ENCODE data around the gene MBP.
"Not testable (repeated sequence)": the region's sequence is repeated elsewhere in the genome, so short reads cannot be mapped to it uniquely, and the experiment has no call there.

MBP gene

GRCh38 chr18:76959605-76960004, 173.0 kb downstream of the MBP start:
- no peak for DNase-seq

- DNase-seq = no peak
These were observed 173.8 kb downstream of the MBP start for GRCh38 chr18:76958692-76959341.

- DNase-seq = no peak
These were observed 174.9 kb downstream of the MBP start for GRCh38 chr18:76957384-76958355.

- no peak for DNase-seq
These were observed 175.9 kb downstream of the MBP start for GRCh38 chr18:76956648-76957047.

GRCh38 chr18:76955524-76956170, 176.9 kb downstream of the MBP start:
- no peak for DNase-seq

GRCh38 chr18:76953583-76954233, 178.9 kb downstream of the MBP start:
- DNase-seq = no peak

GRCh38 chr18:76953156-76953555, 179.4 kb downstream of the MBP start:
- DNase-seq = no peak

GRCh38 chr18:76952747-76953146, 179.8 kb downstream of the MBP start:
- DNase-seq = no peak

- DNase-seq = peak; percentile 66
These were observed 180.9 kb downstream of the MBP start for GRCh38 chr18:76951456-76952247.

- peak; percentile 35 for DNase-seq
These were observed 184.2 kb downstream of the MBP start for GRCh38 chr18:76948345-76948744.

GRCh38 chr18:76944346-76944745, 188.2 kb downstream of the MBP start:
- not testable (repeated sequence) for DNase-seq

- no peak for DNase-seq
These were observed 188.8 kb downstream of the MBP start for GRCh38 chr18:76943542-76944339.

- DNase-seq = no peak
These were observed 191.3 kb downstream of the MBP start for GRCh38 chr18:76941284-76941683.

GRCh38 chr18:76938619-76939018, 194.0 kb downstream of the MBP start:
- DNase-seq = no peak

GRCh38 chr18:76937597-76937996, 195.0 kb downstream of the MBP start:
- DNase-seq = no peak

- no peak for DNase-seq
These were observed 195.7 kb downstream of the MBP start for GRCh38 chr18:76936877-76937276.

- no peak for DNase-seq
These were observed 196.8 kb downstream of the MBP start for GRCh38 chr18:76935722-76936337.

- DNase-seq = peak; percentile 63
These were observed 200.4 kb downstream of the MBP start for GRCh38 chr18:76932026-76932819.

GRCh38 chr18:76931171-76931570, 201.4 kb downstream of the MBP start:
- no peak for DNase-seq
